Suprapubic skin (tissue), 4 donors: ENCODE results near the gene OR13C5. TPM values are rescaled to one million over a fixed set of nuclear protein-coding genes. Genes with fewer than 3 reads are reported as not detected.
"Not testable (repeated sequence)": the region's sequence is repeated elsewhere in the genome, so short reads cannot be mapped to it uniquely, and the experiment has no call there.

Experiments
- DNase-seq, 2 donors: peaks; one replicate each; pipeline ENCODE4 v3.0.0-alpha.2; 2019; ENCODE audit warnings: low spot score in 2 of 2
- H3K27ac ChIP-seq: fragments of 200-600 bp; sonication (generic); one replicate; pipeline ENCODE4 v1.5.1; 2019
- H3K27me3 ChIP-seq: fragments of 200-600 bp; sonication (generic); one replicate; pipeline ENCODE4 v1.5.1; 2019
- H3K36me3 ChIP-seq: fragments of 200-600 bp; sonication (generic); one replicate; pipeline ENCODE4 v1.5.1; 2019
- H3K4me1 ChIP-seq: fragments of 200-600 bp; sonication (generic); one replicate; pipeline ENCODE4 v1.5.1; 2019
- H3K4me3 ChIP-seq: fragments of 200-600 bp; sonication (generic); one replicate; pipeline ENCODE4 v1.5.1; 2019; ENCODE audit warnings: mild to moderate bottlenecking
- H3K9me3 ChIP-seq: fragments of 200-600 bp; sonication (generic); one replicate; pipeline ENCODE4 v1.5.1; 2019
- CTCF ChIP-seq, 2 donors: fragments of 200-600 bp in 1 of 2; fragments of 450-650 bp in 1 of 2; sonication (generic) in 1 of 2; IDR thresholded peaks; one replicate each; pipeline ENCODE4 v1.5.1; 2016 to 2019; ENCODE audit warnings: antibody characterized with exemption in 2 of 2, mild to moderate bottlenecking in 1 of 2, moderate library complexity in 1 of 2
- EP300 ChIP-seq: sonication (generic); formaldehyde crosslinking; IDR thresholded peaks from one replicate; pipeline ENCODE4 v1.6.1; 2017; ENCODE audit warnings: antibody characterized with exemption
- POLR2A ChIP-seq, 2 donors: fragments of 450-650 bp; IDR thresholded peaks; one replicate each; pipeline ENCODE4 v1.6.1; 2017; ENCODE audit warnings: antibody characterized with exemption in 2 of 2, mild to moderate bottlenecking in 2 of 2, moderate library complexity in 2 of 2
- POLR2AphosphoS5 ChIP-seq, 3 donors: sonication (generic); formaldehyde crosslinking; IDR thresholded peaks; one replicate each; pipeline ENCODE4 v1.6.1; 2017; ENCODE audit warnings: antibody characterized with exemption in 3 of 3
- WGBS: methylation state at CpG from one replicate; pipeline ENCODE4 v1.1.5; 2018; 5-methylcytosine and 5-hydroxymethylcytosine counted together
- total RNA-seq, 4 donors: library from RNA; depleted of rRNA; stranded (reverse); fragments of >200 nt; gene quantifications; one replicate each; pipeline ENCODE4 v1.1.0, GENCODE V29; 2016

OR13C5 gene
- total RNA-seq, 4 donors from 2014 or later = not detected

- Histone ChIP-seq H3K4me3 (no peak overlapping the region), H3K27ac (no peak overlapping the region), H3K9me3 (no peaks in the 10 kb centered on the region), H3K27me3 (no peaks in the 10 kb centered on the region), H3K4me1 (no peaks in the 10 kb centered on the region), H3K36me3 (no peaks in the 10 kb centered on the region)
- no peak for DNase-seq
- WGBS = 80% methylated on average over 2 of the region's 2 CpGs
- TF ChIP-seq POLR2AphosphoS5 (IDR thresholded peaks at IDR 0.05) (no peak), POLR2A (IDR thresholded peaks at IDR 0.05) (no peak), CTCF (IDR thresholded peaks at IDR 0.05) (no peak), EP300 (no peak)
Measured at GRCh38 chr9:104611213-104611612, 12.0 kb upstream of the OR13C5 start.

GRCh38 chr9:104608336-104608735 is 9.1 kb upstream of the OR13C5 start:
- DNase-seq = no peak
- 47% methylated on average over 1 of the region's 1 CpG for WGBS

DNA sequence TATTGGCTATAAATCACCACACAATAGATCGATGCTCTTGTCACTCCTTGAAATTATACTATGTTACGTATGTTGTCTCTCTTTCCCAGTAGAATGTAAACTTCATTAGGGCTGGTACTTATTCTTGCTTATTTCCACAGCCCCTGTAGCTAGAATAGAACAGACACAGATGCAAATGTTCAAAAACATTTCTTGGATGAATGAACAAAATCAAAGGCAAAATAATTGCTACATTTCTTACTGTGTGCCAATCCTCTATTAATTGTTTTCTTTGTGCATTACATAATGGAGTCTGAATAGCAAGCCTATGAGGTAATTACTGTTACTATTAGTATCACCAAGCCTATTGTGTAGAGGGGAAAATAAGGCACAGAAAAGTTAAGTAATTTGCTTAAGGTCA is 6.9 kb upstream of the OR13C5 start:
- Histone ChIP-seq H3K36me3 (no peaks in the 10 kb centered on the region), H3K4me3 (no peak overlapping the region), H3K27ac (no peak overlapping the region), H3K27me3 (no peaks in the 10 kb centered on the region), H3K4me1 (no peaks in the 10 kb centered on the region), H3K9me3 (no peaks in the 10 kb centered on the region)
- no peak for DNase-seq
- TF ChIP-seq POLR2A (IDR thresholded peaks at IDR 0.05) (no peak), CTCF (IDR thresholded peaks at IDR 0.05) (no peak), EP300 (no peak), POLR2AphosphoS5 (IDR thresholded peaks at IDR 0.05) (no peak)
- WGBS = 59% methylated on average over 2 of the region's 2 CpGs

More at GRCh38 chr9:104608336-104608735, 9.1 kb upstream of the OR13C5 start:
- Histone ChIP-seq H3K27me3 (no peaks in the 10 kb centered on the region), H3K4me1 (no peaks in the 10 kb centered on the region), H3K27ac (no peak overlapping the region), H3K4me3 (no peak overlapping the region), H3K36me3 (no peaks in the 10 kb centered on the region), H3K9me3 (no peaks in the 10 kb centered on the region)
- TF ChIP-seq POLR2AphosphoS5 (IDR thresholded peaks at IDR 0.05) (no peak), EP300 (no peak)

DNA sequence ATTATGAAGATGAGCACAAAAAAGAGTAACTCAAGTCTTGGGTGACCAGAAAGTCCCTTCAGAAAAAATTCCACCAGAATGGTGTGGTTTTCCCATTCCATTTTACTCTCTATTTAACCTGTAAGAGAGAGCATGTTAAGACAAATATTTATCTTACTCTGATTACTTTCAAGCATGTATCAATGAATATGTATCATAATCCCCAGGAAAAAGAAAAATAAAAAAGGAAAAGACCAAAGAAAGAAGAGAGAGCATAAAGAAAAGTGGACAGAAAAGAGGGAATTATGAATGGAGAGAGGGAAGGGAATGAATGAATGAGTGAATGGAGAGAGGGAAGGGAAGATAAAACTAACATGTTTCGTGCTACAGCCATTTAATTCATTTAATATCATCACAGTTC is 6.3 kb upstream of the OR13C5 start, which contains the start of gene OR13C2:
TSS of gene OR13C2 (minus strand) at position 101 of the 400 bp plus-strand sequence. CDS start at position 101, 0 bp downstream.
- not testable (repeated sequence) for H3K27ac ChIP-seq, DNase-seq, H3K4me3 ChIP-seq, H3K36me3 ChIP-seq, H3K9me3 ChIP-seq, H3K4me1 ChIP-seq, H3K27me3 ChIP-seq
- 71% methylated on average over 1 of the region's 1 CpG for WGBS

- no peak overlapping the region for H3K4me3 ChIP-seq
- no peaks in the 10 kb centered on the region for H3K36me3 ChIP-seq
- WGBS = 74% methylated on average over 3 of the region's 3 CpGs
- TF ChIP-seq POLR2AphosphoS5 (IDR thresholded peaks at IDR 0.05) (no peak), EP300 (no peak), CTCF (IDR thresholded peaks at IDR 0.05) (no peak), POLR2A (IDR thresholded peaks at IDR 0.05) (no peak)
- H3K9me3 ChIP-seq = no peaks in the 10 kb centered on the region
- H3K4me1 ChIP-seq = no peaks in the 10 kb centered on the region
- DNase-seq = no peak
- no peak overlapping the region for H3K27ac ChIP-seq
- no peaks in the 10 kb centered on the region for H3K27me3 ChIP-seq
Measured at GRCh38 chr9:104604801-104605200, 5.6 kb upstream of the OR13C5 start.

DNA sequence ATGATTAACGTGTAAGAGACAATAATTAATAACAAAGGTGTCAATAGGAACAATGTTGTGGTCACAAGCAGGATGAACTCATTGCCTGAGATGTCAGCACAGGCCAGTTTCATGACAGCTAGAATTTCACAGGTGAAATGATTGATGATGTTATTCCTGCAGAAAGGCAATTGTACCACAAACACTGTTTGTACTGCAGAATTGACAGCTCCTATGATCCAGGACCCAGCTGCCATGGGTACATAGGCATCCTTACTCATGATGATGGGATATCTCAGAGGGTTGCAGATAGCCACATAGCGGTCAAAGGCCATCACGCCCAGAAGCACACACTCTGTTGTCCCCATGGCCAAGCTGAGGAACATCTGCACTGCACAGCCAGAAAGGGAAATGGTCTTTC is 464 bp downstream of the OR13C5 start:
- not testable (repeated sequence) for DNase-seq, H3K9me3 ChIP-seq, H3K36me3 ChIP-seq, H3K27me3 ChIP-seq, H3K27ac ChIP-seq, H3K4me3 ChIP-seq, H3K4me1 ChIP-seq
- WGBS = 52% methylated on average over 1 of the region's 3 CpGs

GRCh38 chr9:104589626-104590025 is 9.6 kb downstream of the OR13C5 start:
- Histone ChIP-seq H3K27ac (no peak overlapping the region), H3K4me3 (no peak overlapping the region), H3K36me3 (no peaks in the 10 kb centered on the region), H3K27me3 (no peaks in the 10 kb centered on the region), H3K9me3 (peaks cover 4% of the 10 kb centered on the region), H3K4me1 (no peaks in the 10 kb centered on the region)
- WGBS = 0% methylated on average over 1 of the region's 1 CpG
- no peak for DNase-seq
- TF ChIP-seq POLR2A (IDR thresholded peaks at IDR 0.05) (no peak), POLR2AphosphoS5 (IDR thresholded peaks at IDR 0.05) (no peak), CTCF (IDR thresholded peaks at IDR 0.05) (no peak), EP300 (no peak)
